PFSK-1 (cell line): ENCODE results near the gene CNTNAP5.

Experiments used
- FOXP2 ChIP-seq: optimal IDR thresholded peaks from 2 replicates; pipeline ENCODE3; 2011; ENCODE audit warnings: borderline replicate concordance, control low read depth, inconsistent platforms; ENCODE audit not compliant: insufficient read depth; ENCODE audit errors: extremely low read length, extremely low read depth
- POLR2AphosphoS5 ChIP-seq: IDR thresholded peaks from 2 replicates; pipeline ENCODE4 v1.6.1; 2012; ENCODE audit warnings: low read depth, mild to moderate bottlenecking, control low read depth, low read length, moderate library complexity
- SIN3A ChIP-seq: IDR thresholded peaks from 2 replicates; pipeline ENCODE4 v1.6.1; 2012; ENCODE audit warnings: mild to moderate bottlenecking, low read length, moderate library complexity, borderline replicate concordance; ENCODE audit not compliant: insufficient read depth
- TAF1 ChIP-seq: IDR thresholded peaks from 2 replicates; pipeline ENCODE4 v1.6.1; 2012; ENCODE audit warnings: low read length, control low read depth, borderline replicate concordance; ENCODE audit not compliant: insufficient read depth
- TF ChIP-seq, protein P1 (sequence below), 2 experiments: IDR thresholded peaks; 2 replicates each; pipeline versions ENCODE4 v1.6.1 to v1.8.0; 2011 to 2012; ENCODE audit warnings: low read depth in 2 of 2, low read length in 2 of 2, control low read depth in 1 of 2, inconsistent platforms in 1 of 2, mild to moderate bottlenecking in 1 of 2, moderate library complexity in 1 of 2; ENCODE audit not compliant: insufficient read depth in 1 of 2

Gene CNTNAP5

GRCh38 chr2:124540805-124541204 is 515.7 kb downstream of the CNTNAP5 start:
- TF ChIP-seq FOXP2: no peak
- TF ChIP-seq POLR2AphosphoS5: no peak
- TF ChIP-seq TAF1: no peak

- TF ChIP-seq POLR2AphosphoS5: no peak
- TF ChIP-seq TAF1: no peak
- TF ChIP-seq, protein P1, sequence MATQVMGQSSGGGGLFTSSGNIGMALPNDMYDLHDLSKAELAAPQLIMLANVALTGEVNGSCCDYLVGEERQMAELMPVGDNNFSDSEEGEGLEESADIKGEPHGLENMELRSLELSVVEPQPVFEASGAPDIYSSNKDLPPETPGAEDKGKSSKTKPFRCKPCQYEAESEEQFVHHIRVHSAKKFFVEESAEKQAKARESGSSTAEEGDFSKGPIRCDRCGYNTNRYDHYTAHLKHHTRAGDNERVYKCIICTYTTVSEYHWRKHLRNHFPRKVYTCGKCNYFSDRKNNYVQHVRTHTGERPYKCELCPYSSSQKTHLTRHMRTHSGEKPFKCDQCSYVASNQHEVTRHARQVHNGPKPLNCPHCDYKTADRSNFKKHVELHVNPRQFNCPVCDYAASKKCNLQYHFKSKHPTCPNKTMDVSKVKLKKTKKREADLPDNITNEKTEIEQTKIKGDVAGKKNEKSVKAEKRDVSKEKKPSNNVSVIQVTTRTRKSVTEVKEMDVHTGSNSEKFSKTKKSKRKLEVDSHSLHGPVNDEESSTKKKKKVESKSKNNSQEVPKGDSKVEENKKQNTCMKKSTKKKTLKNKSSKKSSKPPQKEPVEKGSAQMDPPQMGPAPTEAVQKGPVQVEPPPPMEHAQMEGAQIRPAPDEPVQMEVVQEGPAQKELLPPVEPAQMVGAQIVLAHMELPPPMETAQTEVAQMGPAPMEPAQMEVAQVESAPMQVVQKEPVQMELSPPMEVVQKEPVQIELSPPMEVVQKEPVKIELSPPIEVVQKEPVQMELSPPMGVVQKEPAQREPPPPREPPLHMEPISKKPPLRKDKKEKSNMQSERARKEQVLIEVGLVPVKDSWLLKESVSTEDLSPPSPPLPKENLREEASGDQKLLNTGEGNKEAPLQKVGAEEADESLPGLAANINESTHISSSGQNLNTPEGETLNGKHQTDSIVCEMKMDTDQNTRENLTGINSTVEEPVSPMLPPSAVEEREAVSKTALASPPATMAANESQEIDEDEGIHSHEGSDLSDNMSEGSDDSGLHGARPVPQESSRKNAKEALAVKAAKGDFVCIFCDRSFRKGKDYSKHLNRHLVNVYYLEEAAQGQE (IDR thresholded peaks at IDR 0.05; ENCODE audit: insufficient read depth in 1 of 2, low read depth in 2 of 2, low read length in 2 of 2): no peak
- TF ChIP-seq SIN3A: no peak
- TF ChIP-seq FOXP2: no peak
Observed at GRCh38 chr2:124542932-124543640, 518.0 kb downstream of the CNTNAP5 start.

- TF ChIP-seq, protein P1 (IDR thresholded peaks at IDR 0.05; ENCODE audit: insufficient read depth in 1 of 2, low read depth in 2 of 2, low read length in 2 of 2): no peak
- TF ChIP-seq POLR2AphosphoS5 (no peak), FOXP2 (no peak), TAF1 (no peak), SIN3A (no peak)
Observed at GRCh38 chr2:124547700-124548099, 522.6 kb downstream of the CNTNAP5 start.

DNA sequence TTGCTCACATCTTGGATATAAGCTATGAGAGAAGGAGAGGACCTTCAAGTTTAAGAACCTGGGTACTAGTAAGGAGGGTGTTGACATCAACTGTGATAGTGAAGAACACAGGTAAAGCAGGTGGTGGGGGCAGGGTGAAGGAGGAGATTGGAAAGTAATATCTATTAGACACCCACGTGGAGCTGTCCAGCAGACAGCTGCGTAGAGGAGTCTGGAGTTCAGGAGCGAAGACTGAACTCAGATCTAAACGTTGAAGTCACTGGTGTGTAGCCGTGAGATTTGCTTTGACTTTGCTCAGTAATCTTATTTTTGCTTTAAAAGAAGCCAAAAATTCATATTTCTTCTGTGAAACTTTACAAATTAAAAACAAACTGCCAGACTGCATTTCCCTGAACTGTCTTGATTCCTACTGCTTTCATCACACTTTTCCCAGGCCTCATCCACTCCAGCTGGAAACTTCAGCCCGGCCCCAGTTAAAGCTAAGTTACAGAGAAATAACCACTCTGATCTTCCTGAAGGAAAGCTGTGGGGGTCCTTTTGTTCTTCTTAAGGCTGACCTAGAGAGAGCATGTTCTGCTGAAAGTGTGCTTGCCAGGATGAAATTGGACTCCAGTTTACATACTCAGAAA is 533.3 kb downstream of the CNTNAP5 start:
- no peak for TF ChIP-seq TAF1
- TF ChIP-seq, protein P1 (IDR thresholded peaks at IDR 0.05; ENCODE audit: insufficient read depth in 1 of 2, low read depth in 2 of 2, low read length in 2 of 2): peak; percentile 11 to 86; a peak in 2 of 4 replicates
- TF ChIP-seq FOXP2: no peak
- no peak for TF ChIP-seq SIN3A

DNA sequence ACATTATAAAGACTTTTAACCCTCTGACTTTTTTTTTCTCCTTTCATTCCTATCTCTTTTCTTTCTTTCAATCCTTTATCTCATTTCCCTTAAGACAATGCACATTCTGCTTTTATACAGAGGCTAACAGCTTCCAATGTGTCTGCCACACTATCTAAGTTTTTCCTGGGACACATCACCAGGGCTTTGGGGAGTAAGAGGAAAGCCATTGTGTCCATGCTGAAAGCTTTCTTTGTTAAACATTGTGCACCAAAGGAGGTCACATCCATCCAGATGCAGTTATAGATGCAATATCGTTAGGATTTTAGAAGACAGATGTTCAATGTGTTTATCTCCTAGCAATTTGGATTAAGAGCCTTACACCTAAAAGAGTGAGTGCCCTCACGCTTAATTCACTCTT is 534.1 kb downstream of the CNTNAP5 start:
- TF ChIP-seq, protein P1 (IDR thresholded peaks at IDR 0.05; ENCODE audit: insufficient read depth in 1 of 2, low read depth in 2 of 2, low read length in 2 of 2): no peak
- TF ChIP-seq FOXP2 (no peak), TAF1 (no peak), POLR2AphosphoS5 (no peak), SIN3A (no peak)
